ENCODE results near the gene PEX10.

Gene PEX10

GRCh38 chr1:2454227-2454626 lies 41.9 kb upstream of the PEX10 start:
- no peak overlapping the region for H3K27ac ChIP-seq

GRCh38 chr1:2452932-2453315 lies 40.6 kb upstream of the PEX10 start:
- no peak overlapping the region for H3K27ac ChIP-seq
- TF ChIP-seq, protein P1, sequence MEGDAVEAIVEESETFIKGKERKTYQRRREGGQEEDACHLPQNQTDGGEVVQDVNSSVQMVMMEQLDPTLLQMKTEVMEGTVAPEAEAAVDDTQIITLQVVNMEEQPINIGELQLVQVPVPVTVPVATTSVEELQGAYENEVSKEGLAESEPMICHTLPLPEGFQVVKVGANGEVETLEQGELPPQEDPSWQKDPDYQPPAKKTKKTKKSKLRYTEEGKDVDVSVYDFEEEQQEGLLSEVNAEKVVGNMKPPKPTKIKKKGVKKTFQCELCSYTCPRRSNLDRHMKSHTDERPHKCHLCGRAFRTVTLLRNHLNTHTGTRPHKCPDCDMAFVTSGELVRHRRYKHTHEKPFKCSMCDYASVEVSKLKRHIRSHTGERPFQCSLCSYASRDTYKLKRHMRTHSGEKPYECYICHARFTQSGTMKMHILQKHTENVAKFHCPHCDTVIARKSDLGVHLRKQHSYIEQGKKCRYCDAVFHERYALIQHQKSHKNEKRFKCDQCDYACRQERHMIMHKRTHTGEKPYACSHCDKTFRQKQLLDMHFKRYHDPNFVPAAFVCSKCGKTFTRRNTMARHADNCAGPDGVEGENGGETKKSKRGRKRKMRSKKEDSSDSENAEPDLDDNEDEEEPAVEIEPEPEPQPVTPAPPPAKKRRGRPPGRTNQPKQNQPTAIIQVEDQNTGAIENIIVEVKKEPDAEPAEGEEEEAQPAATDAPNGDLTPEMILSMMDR (conservative IDR thresholded peaks at IDR 0.05) = no peak

More at GRCh38 chr1:2454227-2454626, 41.9 kb upstream of the PEX10 start:
- TF ChIP-seq, protein P1 (conservative IDR thresholded peaks at IDR 0.05) = no peak

DNA sequence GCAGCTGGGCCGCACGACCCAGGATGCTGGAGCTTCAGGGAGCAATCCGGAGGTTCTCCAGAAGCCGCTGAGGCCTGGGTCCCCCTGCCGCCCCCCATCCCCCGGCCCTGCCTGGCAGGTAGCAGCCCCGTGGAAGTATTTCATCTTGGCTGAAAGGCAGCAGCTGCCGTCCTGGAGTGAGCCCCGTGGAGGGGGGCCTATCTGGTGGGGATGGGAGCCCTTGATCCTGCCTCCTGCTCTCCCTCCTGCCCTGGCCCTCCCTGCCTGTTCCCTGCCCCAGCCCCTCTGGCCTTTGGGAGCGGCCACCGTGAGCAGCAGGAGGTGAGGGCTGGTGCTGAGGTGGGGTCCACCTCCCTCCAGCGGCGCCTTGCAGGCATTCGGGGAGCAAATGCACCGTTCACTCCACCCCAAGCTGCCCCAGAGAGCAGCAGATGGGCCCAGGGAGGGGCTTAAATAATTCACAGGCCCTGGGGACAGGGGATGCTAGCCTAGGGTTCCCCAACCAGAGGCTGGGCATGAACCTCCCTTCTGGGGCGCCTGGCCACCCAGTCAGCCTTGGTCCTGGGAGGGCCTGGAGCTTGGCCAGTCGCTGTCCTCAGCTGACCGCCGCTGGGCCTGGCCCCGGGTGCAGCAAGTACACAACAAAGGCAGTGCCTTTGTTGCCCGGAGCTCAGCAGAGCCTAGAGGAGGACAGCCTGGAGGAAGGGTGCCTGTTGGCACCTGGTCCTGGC lies 40.0 kb upstream of the PEX10 start:
- H3K27ac ChIP-seq = no peak overlapping the region
- TF ChIP-seq, protein P1 (conservative IDR thresholded peaks at IDR 0.05) = no peak

DNA sequence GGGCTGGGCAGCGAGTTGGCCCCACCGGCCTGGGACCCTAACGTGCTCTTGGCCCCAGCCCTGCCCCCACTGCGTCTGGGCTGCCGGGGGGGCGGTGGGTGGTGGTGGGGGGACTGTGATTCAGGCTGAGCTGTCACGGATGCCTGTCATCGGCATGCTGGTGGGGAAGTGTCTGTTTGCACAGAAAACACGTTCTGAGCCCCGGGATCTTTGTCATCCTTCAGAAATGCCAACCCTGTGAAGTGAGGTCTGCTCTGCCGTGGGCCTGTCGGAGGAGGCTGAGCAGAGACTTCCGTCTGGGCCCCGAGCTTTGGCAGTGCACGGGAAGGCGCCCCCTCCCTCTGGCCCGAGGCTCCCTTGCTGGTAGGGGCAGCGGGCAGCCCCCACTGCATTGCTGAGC lies 39.4 kb upstream of the PEX10 start:
- no peak overlapping the region for H3K27ac ChIP-seq
- TF ChIP-seq, protein P1 (conservative IDR thresholded peaks at IDR 0.05) = no peak

DNA sequence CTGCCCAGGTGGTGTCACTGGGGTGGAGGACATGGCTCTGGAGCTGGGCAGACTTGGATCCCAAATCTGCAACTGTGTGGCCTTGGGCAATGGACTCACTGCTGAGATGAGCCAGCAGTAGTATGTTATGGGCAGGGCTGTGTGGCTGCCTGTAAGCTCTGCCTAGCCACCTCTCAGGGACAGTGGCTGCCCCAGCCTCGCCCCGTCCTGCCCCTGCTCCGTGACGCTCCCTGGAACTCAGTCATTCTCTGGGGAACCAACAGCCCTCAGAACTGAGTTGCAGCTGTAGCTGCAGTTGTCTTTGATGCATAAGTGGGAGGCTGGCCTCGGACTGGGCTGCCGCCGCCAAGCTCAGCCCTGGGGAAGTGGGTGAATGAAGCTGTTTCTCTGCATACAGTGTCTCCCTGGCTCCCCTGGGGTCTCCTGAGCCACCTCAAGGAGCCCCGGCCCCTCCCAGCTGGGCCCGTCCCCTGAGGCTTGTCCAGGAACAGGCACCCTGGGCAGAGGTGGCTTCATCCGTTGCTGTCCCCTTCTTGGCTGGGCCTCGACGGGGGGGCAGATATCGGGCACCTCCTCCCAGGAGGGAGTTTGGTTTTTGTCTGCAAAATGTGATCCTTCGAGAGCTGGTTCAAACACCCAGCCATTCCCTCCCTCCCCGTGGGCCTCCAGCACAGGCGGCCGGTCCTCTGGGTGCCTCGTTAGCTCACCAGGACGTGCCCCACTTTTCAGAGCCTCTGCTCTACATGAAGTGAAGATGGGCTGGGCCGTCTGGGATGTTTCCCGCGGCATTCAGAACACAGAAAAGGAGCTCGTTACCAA lies 37.5 kb upstream of the PEX10 start:
- no peak overlapping the region for H3K27ac ChIP-seq
- TF ChIP-seq, protein P1 (conservative IDR thresholded peaks at IDR 0.05) = no peak

DNA sequence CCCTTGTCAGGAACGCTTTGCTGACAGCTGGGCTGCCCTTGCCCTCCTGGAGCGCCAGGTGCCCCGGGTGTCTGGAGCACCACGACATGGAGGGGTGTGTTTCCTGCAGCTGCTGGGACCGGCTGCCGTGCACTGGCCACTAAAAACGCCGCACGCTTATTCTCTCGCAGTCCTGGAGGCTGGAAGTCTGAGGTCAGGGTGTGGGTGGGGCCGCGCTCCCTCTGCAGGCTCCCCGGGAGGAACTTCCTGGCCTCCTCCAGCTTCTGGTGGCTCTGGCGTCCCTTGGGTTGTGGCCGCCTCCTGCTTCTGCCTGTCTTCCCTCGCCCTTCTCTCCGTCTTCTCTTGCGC lies 35.7 kb upstream of the PEX10 start:
- TF ChIP-seq, protein P1 (conservative IDR thresholded peaks at IDR 0.05) = no peak
- no peak overlapping the region for H3K27ac ChIP-seq

- no peak overlapping the region for H3K27ac ChIP-seq
- TF ChIP-seq, protein P1 (conservative IDR thresholded peaks at IDR 0.05) = no peak
Observed at GRCh38 chr1:2447276-2448097, 35.1 kb upstream of the PEX10 start.

Measured in VCaP (cell line).